H1 (cell line): ENCODE measurements around the gene YARS1. TPM values are rescaled to one million over a fixed set of nuclear protein-coding genes. Genes with fewer than 3 reads are reported as not detected.

Experiments
- BCL11A ChIP-seq, 2 experiments: IDR thresholded peaks; one replicate each; pipeline ENCODE4 v1.6.1; 2011; ENCODE audit warnings: low read depth in 2 of 2, low read length in 2 of 2, mild to moderate bottlenecking in 2 of 2
- CTCF ChIP-seq, 3 experiments: IDR thresholded peaks; 1 replicate in 2 of 3; 2 replicates in 1 of 3; pipeline versions ENCODE4 v1.5.1 to v1.6.1; 2011; ENCODE audit warnings: low read length in 3 of 3, mild to moderate bottlenecking in 3 of 3, inconsistent platforms in 2 of 3, low read depth in 1 of 3, moderate library complexity in 1 of 3; ENCODE audit not compliant: insufficient read depth in 1 of 3; ENCODE audit errors: control extremely low read depth in 1 of 3
- EP300 ChIP-seq, 2 experiments: IDR thresholded peaks; 1 replicate in 1 of 2; 2 replicates in 1 of 2; pipeline ENCODE4 v1.6.1; 2011 to 2012; ENCODE audit warnings: low read depth in 2 of 2, low read length in 2 of 2, mild to moderate bottlenecking in 2 of 2, borderline replicate concordance in 1 of 2, inconsistent platforms in 1 of 2, moderate library complexity in 1 of 2
- FOSL1 ChIP-seq: IDR thresholded peaks from 2 replicates; pipeline ENCODE4 v1.6.1; 2011; ENCODE audit warnings: mild to moderate bottlenecking, low read depth, low read length, moderate library complexity; ENCODE audit not compliant: insufficient read depth
- JUN ChIP-seq: IDR thresholded peaks from 2 replicates; pipeline ENCODE4 v1.6.1; 2011; ENCODE audit warnings: low read depth, mild to moderate bottlenecking, improper control_type of control experiment, low read length
- MAFK ChIP-seq: IDR thresholded peaks from 2 replicates; pipeline ENCODE4 v1.6.1; 2012; ENCODE audit warnings: low read depth, mild to moderate bottlenecking, improper control_type of control experiment, low read length
- MAX ChIP-seq: IDR thresholded peaks from 2 replicates; pipeline ENCODE4 v1.6.1; 2012; ENCODE audit warnings: inconsistent platforms
- RNF2 ChIP-seq: fragments of 200-900, 300-1000 bp; sonication (generic); IDR thresholded peaks from 2 replicates; pipeline ENCODE4 v1.7.1; 2016; ENCODE audit warnings: borderline replicate concordance, low read depth, mild to moderate bottlenecking, antibody characterized with exemption, low read length; ENCODE audit not compliant: poor library complexity, severe bottlenecking; ENCODE audit errors: missing control alignments
- SP4 ChIP-seq: IDR thresholded peaks from 2 replicates; pipeline ENCODE4 v1.6.1; 2012; ENCODE audit warnings: low read length, inconsistent platforms
- SRF ChIP-seq: IDR thresholded peaks from 2 replicates; pipeline ENCODE4 v1.6.1; 2011; ENCODE audit warnings: mild to moderate bottlenecking, low read depth, low read length, moderate library complexity
- TBP ChIP-seq: IDR thresholded peaks from 2 replicates; pipeline ENCODE4 v1.6.1; 2011; ENCODE audit warnings: low read depth, low read length, improper control_type of control experiment
- USF2 ChIP-seq: IDR thresholded peaks from 2 replicates; pipeline ENCODE4 v1.6.1; 2011; ENCODE audit warnings: low read length, improper control_type of control experiment
- polyA plus RNA-seq, 7 experiments: library from polyadenylated mRNA; depleted of rRNA in 3 of 7; stranded (reverse) in 5 of 7; unstranded in 2 of 7; fragments of >200 nt in 5 of 7; fragments of 200-250 nt in 2 of 7; gene quantifications; 1 replicate in 5 of 7; 2 replicates in 1 of 7; 4 replicates in 1 of 7; pipeline versions ENCODE4 v1.2.1 to v1.2.3, GENCODE V29; 2011 to 2013; ENCODE audit warnings: missing spikeins in 2 of 7, mixed read lengths in 2 of 7
- total RNA-seq: library from RNA; stranded (reverse); fragmentation: NEBNext Ultra II Directional; extraction: Animal tissue kit (Norgen Biotek cat#: 25700); gene quantifications from 2 replicates; pipeline ENCODE4 v1.2.1, GENCODE V29; 2021

The YARS1 gene
- total and polyA plus RNA-seq, 2 of the 8 experiments (the other 6 are each of a cell fraction or from before 2014, with no cell fraction given): 47.1 to 226 TPM

- TF ChIP-seq CTCF (IDR thresholded peaks at IDR 0.05; ENCODE audit: control extremely low read depth in 1 of 3, insufficient read depth in 1 of 3, low read depth in 1 of 3, low read length in 3 of 3) (no peak), BCL11A (IDR thresholded peaks at IDR 0.05; ENCODE audit: low read depth in 2 of 2, low read length in 2 of 2) (no peak), EP300 (IDR thresholded peaks at IDR 0.05; ENCODE audit: borderline replicate concordance in 1 of 2, low read depth in 2 of 2, low read length in 2 of 2) (peak in 1 of 2 experiments; percentile 40; a peak in 1 of 3 replicates), MAX (no peak), TBP (peak; percentile 72; the same call in 1 of the 2 replicates), JUN (no peak), MAFK (peak; percentile 22; the same call in 1 of the 2 replicates), SP4 (no peak), USF2 (peak; percentile 67; the same call in 1 of the 2 replicates), SRF (peak; percentile 37; the same call in 1 of the 2 replicates), FOSL1 (no peak), RNF2 (no peak)
Observed at GRCh38 chr1:32766328-32766972, 50.7 kb downstream of the YARS1 start (continued).
